MCF 10A (cell line): ENCODE results near the gene SOCS3. TPM values are rescaled to one million over a fixed set of nuclear protein-coding genes. Genes with fewer than 3 reads are reported as not detected.

ENCODE experiments used
- BruUV-seq: library from RNA; stranded (reverse); fragments of 400-500 nt; replicated peaks from 2 replicates; lab custom pipeline; 2021; lab: Mats Ljungman, UMichigan
- CTCF ChIA-PET: fragments of 300-600 bp; sonication (Branson Sonifier 250); formaldehyde crosslinking; extraction: SDS; loops from one replicate; lab custom pipeline; 2021; ENCODE audit warnings: antibody characterized with exemption, inconsistent platforms; lab: Yijun Ruan, JAX
- POLR2A ChIA-PET: fragments of 300-600, 350-650 bp; sonication (Branson Sonifier 250); formaldehyde crosslinking; extraction: SDS; loops from one replicate; lab custom pipeline; 2020; ENCODE audit warnings: antibody characterized with exemption, inconsistent platforms; lab: Yijun Ruan, JAX
- DNase-seq: peaks from one replicate; pipeline ENCODE4 v3.0.0-alpha.2; 2018; ENCODE audit not compliant: unreplicated experiment
- H3K27ac Mint-ChIP-seq: one replicate; pipeline ENCODE4 v1.8.0; 2022; ENCODE audit warnings: mild to moderate bottlenecking, low read depth, mixed read lengths; ENCODE audit not compliant: unreplicated experiment
- H3K27me3 Mint-ChIP-seq: one replicate; pipeline ENCODE4 v1.8.0; 2022; ENCODE audit warnings: mixed read lengths; ENCODE audit not compliant: insufficient read depth, unreplicated experiment
- H3K36me3 Mint-ChIP-seq: one replicate; pipeline ENCODE4 v1.8.0; 2022; ENCODE audit warnings: mild to moderate bottlenecking, moderate library complexity, mixed read lengths; ENCODE audit not compliant: insufficient read depth, unreplicated experiment
- H3K4me1 Mint-ChIP-seq: one replicate; pipeline ENCODE4 v1.8.0; 2022; ENCODE audit warnings: mixed read lengths; ENCODE audit not compliant: insufficient read depth, unreplicated experiment
- H3K4me3 Mint-ChIP-seq: one replicate; pipeline ENCODE4 v1.8.0; 2022; ENCODE audit warnings: mild to moderate bottlenecking, moderate library complexity, mixed read lengths; ENCODE audit not compliant: unreplicated experiment
- H3K9me3 Mint-ChIP-seq: one replicate; pipeline ENCODE4 v1.8.0; 2022; ENCODE audit warnings: mixed read lengths; ENCODE audit not compliant: unreplicated experiment
- intact Hi-C: fragments of 100-400 bp; cut with micrococcal nuclease; formaldehyde crosslinking; loops from 2 replicates; pipeline ENCODE4 v1.14.1; 2022
- total RNA-seq: library from RNA; stranded (reverse); gene quantifications from 2 replicates; pipeline ENCODE4 v1.2.3, GENCODE V29; 2022
- TF ChIP-seq, protein P1 (sequence below): fragments of 200-600 bp; IDR thresholded peaks from one replicate; pipeline ENCODE4 v1.8.0; 2022; ENCODE audit warnings: antibody characterized with exemption, mild to moderate bottlenecking; ENCODE audit not compliant: unreplicated experiment

Gene SOCS3
- total RNA-seq, 1 experiment from 2014 or later: 2.5 TPM

DNA sequence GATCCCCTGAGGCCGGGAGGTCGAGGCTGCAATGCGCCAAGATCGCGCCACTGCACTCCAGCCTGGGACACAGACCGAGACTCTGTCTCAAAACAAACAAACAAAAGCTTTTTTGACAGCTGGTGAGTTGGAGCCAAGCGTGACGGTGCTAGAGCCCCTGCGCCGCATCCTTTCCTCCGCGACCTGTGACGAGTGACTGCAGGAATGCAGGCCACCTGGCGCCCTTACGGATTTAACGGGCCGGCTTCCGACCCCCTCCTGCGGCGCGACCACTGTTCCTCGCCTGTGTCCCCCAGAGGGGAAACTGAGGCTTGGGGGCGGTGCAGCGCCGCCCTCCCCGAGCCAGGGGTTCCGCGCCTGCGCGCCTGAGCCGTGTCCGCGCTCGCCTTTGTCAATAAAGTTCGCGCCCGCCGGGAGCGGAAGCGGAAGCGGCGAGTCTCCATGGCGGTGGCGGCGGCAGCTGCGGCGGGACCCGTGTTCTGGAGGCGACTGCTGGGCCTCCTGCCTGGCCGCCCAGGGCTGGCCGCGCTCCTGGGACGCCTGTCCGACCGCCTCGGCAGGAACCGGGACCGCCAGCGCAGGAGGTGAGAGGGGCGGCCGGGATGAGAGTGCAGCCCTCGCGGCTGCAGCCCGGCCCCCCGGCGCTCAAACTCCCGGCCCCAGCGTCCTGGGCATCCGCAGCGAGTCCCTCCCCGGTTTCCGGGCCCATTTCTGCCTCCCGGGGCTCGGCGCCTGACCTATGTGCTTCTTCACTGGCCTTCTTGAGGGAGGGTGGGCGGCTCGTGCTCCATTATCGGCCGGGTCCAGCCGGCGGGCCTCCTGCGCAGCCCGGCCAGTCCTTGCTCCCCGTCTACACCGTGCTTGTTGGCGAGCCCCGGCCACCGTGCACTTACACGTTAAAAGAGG, 18.6 kb upstream of the SOCS3 start, which contains the start of gene PGS1:
TSS of gene PGS1 (plus strand) at position 425 of the 906 bp plus-strand sequence. CDS start at position 442, 17 bp downstream.
- Mint-ChIP-seq H3K4me3 (peak within 1 kb of the TSS; percentile 85), H3K9me3 (no peaks in the 10 kb centered on the region), H3K27me3 (no peaks in the 10 kb centered on the region), H3K27ac (peak within 1 kb of the TSS; percentile 66), H3K36me3 (peaks cover 16% of the 10 kb centered on the region), H3K4me1 (peaks cover 51% of the 10 kb centered on the region)
- intact Hi-C loops: no loop called here
- peak; percentile 69 for DNase-seq
- TF ChIP-seq, protein P1, sequence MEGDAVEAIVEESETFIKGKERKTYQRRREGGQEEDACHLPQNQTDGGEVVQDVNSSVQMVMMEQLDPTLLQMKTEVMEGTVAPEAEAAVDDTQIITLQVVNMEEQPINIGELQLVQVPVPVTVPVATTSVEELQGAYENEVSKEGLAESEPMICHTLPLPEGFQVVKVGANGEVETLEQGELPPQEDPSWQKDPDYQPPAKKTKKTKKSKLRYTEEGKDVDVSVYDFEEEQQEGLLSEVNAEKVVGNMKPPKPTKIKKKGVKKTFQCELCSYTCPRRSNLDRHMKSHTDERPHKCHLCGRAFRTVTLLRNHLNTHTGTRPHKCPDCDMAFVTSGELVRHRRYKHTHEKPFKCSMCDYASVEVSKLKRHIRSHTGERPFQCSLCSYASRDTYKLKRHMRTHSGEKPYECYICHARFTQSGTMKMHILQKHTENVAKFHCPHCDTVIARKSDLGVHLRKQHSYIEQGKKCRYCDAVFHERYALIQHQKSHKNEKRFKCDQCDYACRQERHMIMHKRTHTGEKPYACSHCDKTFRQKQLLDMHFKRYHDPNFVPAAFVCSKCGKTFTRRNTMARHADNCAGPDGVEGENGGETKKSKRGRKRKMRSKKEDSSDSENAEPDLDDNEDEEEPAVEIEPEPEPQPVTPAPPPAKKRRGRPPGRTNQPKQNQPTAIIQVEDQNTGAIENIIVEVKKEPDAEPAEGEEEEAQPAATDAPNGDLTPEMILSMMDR: no peak
- ChIA-PET POLR2A (interaction anchor here (0.6 to 3.9 kb wide), 10 partner anchors 8 to 1723 kb away, joined by 3 to 35 read pairs (median 4); partner anchors contain the start of genes SOCS3 and USP36), CTCF (interaction anchor here (0.6 to 1.8 kb wide), 4 partner anchors 15 to 130 kb away, joined by 3 to 6 read pairs (median 4); no protein-coding TSS in a partner anchor)
- TSS peak; percentile 94 for BruUV-seq

DNA sequence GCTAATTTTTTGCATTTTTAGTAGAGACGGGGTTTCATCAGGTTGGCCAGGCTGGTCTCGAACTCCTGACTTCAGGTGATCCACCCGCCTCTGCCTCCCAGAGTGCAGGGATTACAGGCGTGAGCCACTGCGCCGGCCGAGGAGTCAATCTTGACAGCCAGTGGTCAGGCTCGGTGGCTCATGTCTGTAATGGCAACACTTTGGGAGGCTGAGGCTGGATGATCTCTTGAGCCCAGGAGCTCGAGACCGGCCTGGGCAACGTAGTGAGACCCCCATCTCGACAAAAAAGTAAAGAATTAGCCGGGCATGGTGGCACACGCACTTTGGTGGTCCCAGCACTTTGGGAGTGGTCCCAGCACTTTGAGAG, 18.0 kb upstream of the SOCS3 start:
- TF ChIP-seq, protein P1: no peak
- Mint-ChIP-seq H3K36me3 (peaks cover 16% of the 10 kb centered on the region), H3K27ac (no peak overlapping the region), H3K4me3 (peak overlapping the region; percentile 85), H3K4me1 (peaks cover 45% of the 10 kb centered on the region), H3K9me3 (no peaks in the 10 kb centered on the region), H3K27me3 (no peaks in the 10 kb centered on the region)
- no peak for DNase-seq
- intact Hi-C loops: no loop called here
- CTCF ChIA-PET: interaction anchor here (0.6 to 1.8 kb wide), 4 partner anchors 15 to 130 kb away, joined by 3 to 6 read pairs (median 4); no protein-coding TSS in a partner anchor
- no TSS peak for BruUV-seq
- POLR2A ChIA-PET: interaction anchor here (0.7 to 3.9 kb wide), 8 partner anchors 10 to 463 kb away, joined by 3 to 35 read pairs (median 4); partner anchors contain the start of genes SOCS3 and USP36

DNA sequence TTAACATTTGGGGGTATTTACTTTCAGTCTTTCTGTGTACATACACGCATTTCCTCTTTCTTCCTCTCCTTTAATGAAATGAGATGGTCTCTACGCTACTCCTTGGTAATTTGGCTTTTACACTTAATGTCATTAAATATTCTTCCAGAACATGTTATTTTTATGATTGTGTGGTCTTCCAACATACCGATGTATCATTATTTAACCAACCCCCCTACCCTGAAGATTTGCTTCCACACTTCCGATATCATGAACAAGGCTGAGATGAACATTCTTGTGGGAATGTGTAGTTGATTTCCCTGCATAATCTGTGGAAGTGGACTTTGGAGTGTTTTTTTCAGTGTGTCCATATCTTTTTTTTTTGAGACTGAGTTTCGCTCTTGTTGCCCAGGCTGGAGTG, 16.3 kb upstream of the SOCS3 start:
- ChIA-PET CTCF (interaction anchor here (0.6 to 2.0 kb wide), 4 partner anchors 15 to 125 kb away, joined by 3 to 6 read pairs (median 4); no protein-coding TSS in a partner anchor), POLR2A (interaction anchor here (1.0 to 1.7 kb wide), 6 partner anchors 8 to 35 kb away, joined by 3 to 18 read pairs (median 6); no protein-coding TSS in a partner anchor)
- Mint-ChIP-seq H3K4me3 (no peak overlapping the region), H3K27me3 (no peaks in the 10 kb centered on the region), H3K4me1 (peaks cover 31% of the 10 kb centered on the region), H3K36me3 (peaks cover 10% of the 10 kb centered on the region), H3K27ac (peak overlapping the region; percentile 49), H3K9me3 (no peaks in the 10 kb centered on the region)
- intact Hi-C loops: no loop called here
- DNase-seq: no peak
- TF ChIP-seq, protein P1: no peak
- no TSS peak for BruUV-seq
